OCI-LY1 (cell line): Measurements from ENCODE around the gene USP40.

Experiments used
- EZH2 ChIP-seq: fragments of 200-600 bp; sonication (generic), shearing (Covaris generic); IDR thresholded peaks from 2 replicates; pipeline ENCODE4 v1.8.0; 2017; ENCODE audit warnings: borderline replicate concordance, mixed run types, mild to moderate bottlenecking, antibody characterized with exemption, low read length, moderate library complexity, mixed read lengths
- TF ChIP-seq, protein P1 (sequence below): fragments of 200-600 bp; sonication (generic), shearing (Covaris generic); IDR thresholded peaks from 2 replicates; pipeline ENCODE4 v1.5.1; 2017; ENCODE audit warnings: mild to moderate bottlenecking, antibody characterized with exemption, low read length, moderate library complexity, mixed read lengths

DNA sequence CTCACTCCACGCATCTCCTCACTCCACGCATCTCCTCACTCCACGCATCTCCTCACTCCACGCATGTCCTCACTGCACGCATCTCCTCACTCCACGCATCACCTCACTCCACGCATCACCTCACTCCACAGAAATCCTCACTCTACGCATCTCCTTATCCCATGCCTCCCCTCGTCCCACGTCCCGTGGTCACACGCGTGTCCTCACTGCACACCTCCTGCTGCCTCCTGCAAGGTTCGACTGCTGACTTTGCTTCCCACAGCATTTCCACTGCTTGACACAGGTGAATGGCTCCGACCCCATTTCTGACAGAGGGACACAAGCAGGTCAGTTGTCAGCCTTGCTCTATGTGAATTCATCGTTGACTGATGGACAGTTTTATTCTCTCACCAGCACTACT is 103.0 kb downstream of the USP40 start:
- TF ChIP-seq EZH2, result no peak
- TF ChIP-seq, protein P1, sequence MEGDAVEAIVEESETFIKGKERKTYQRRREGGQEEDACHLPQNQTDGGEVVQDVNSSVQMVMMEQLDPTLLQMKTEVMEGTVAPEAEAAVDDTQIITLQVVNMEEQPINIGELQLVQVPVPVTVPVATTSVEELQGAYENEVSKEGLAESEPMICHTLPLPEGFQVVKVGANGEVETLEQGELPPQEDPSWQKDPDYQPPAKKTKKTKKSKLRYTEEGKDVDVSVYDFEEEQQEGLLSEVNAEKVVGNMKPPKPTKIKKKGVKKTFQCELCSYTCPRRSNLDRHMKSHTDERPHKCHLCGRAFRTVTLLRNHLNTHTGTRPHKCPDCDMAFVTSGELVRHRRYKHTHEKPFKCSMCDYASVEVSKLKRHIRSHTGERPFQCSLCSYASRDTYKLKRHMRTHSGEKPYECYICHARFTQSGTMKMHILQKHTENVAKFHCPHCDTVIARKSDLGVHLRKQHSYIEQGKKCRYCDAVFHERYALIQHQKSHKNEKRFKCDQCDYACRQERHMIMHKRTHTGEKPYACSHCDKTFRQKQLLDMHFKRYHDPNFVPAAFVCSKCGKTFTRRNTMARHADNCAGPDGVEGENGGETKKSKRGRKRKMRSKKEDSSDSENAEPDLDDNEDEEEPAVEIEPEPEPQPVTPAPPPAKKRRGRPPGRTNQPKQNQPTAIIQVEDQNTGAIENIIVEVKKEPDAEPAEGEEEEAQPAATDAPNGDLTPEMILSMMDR, result no peak
